Activated T-helper 9 cell treated with anti-CD3 and anti-CD28 coated beads, Interleukin-2, amount 50 U/mL, for 16 hours (primary cell): Measurements from ENCODE around the gene ZNF14.
"Not testable (repeated sequence)": the region's sequence is repeated elsewhere in the genome, so short reads cannot be mapped to it uniquely, and the experiment has no call there.

Source experiments
- DNase-seq: peaks from one replicate; pipeline ENCODE4 v3.0.0-alpha.2; 2020; ENCODE audit warnings: low read depth

The ZNF14 gene

GRCh38 chr19:19732579-19733501, at the start of gene ZNF14:
Gene ZNF14, minus strand, starts transcription at chr19:19733112. Its CDS starts 154 bp downstream, at chr19:19732958.
- peak; percentile 84 for DNase-seq

DNA sequence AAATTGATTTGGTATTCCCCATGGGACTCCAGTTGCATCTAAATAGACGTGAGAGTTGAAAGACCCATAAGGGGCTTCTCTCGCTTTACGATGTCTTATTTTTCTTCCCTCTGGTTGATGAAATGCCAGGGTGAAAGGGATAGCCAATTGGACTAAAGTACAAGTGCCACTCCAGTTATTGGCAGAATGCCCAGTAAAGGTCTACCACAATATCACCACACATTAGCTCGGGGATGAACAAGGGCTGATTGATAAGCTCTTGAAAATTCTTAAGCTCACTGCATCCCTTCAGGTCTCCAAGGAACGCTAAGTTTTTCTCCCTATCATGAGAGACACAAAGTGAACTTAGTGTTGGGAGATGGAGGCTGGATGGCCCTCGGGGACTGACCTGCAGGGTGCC, 48.9 kb upstream of the ZNF14 start:
- DNase-seq: not testable (repeated sequence)

DNA sequence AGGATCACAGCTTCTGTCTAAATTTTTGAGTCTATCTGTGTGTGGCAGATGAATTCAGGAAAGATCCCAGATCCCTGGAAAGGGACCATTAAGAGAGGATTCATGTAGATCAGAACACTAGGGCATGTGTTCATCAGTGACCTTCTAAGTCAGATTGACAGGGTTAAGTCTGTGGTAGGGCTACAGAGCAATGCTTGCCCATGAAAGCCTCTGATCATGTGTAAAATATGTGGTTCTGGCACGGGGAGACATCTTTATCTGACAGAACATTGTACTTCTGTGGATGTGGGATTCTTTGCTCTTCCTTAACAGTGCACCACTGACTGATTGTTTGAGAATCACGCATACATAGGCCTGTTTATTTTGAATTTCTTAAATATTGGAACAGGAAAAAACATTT, 45.8 kb upstream of the ZNF14 start:
- DNase-seq: no peak

DNA sequence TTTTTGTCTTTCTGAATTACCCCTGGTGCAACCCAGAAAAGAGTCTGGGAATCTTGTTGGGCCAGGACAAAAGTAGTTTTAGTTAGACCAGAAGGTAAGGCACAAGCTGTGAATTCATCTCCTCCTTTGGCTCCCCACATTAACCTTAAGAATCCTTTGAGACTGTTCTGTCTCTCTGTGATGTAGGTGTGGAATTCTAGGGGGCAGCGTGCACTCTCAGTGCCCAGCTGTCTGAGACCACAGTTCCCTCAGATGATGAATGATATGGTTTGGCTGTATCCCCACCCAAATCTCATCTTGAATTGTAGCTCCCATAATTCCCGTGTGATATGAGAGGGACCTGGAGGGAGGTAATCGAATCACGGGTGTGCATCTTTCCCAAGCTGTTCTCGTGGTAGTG, 44.8 kb upstream of the ZNF14 start:
- DNase-seq: no peak

GRCh38 chr19:19776206-19777008, 43.5 kb upstream of the ZNF14 start:
- peak; percentile 87 for DNase-seq

DNA sequence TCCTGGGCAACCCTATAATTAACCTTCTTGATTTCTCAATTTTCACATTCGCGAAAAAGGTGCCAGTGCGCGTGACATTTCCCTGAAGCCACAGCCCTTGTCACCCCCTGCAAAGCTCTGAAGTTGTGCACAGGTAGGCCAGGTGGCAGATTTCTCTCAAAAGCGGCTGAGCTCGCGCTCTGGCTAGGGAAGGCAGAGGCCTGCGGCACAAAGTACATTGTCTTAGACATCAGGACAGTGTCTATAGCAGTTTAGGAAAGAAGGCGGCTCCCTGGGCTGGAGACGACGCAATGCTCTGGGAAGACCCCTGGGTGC, 42.9 kb upstream of the ZNF14 start:
- DNase-seq: no peak

- no peak for DNase-seq
Measured at GRCh38 chr19:19774354-19775033, 41.6 kb upstream of the ZNF14 start.

GRCh38 chr19:19771963-19772362, 39.1 kb upstream of the ZNF14 start:
- not testable (repeated sequence) for DNase-seq

- not testable (repeated sequence) for DNase-seq
Measured at GRCh38 chr19:19769971-19770370, 37.1 kb upstream of the ZNF14 start.

DNA sequence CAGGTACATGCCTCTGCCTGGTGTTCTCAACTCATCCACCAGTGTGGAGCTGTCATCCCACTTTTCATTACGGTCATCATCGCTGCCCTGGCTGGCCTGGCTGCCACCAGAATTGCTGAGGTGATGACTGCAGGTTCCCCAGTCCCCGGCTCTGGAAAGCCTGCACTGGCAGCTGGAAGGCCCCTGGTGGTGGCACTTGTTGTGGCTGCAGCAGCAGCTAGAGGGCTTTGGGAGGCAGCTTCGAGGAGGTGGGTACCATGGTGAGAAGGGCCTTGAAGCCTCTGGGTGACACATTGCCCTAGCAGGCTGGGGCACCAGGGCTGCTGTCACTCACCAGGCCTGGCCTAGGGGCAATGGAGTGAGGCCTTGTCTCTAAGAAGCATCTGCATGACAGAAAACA, 25.3 kb upstream of the ZNF14 start:
- no peak for DNase-seq

DNA sequence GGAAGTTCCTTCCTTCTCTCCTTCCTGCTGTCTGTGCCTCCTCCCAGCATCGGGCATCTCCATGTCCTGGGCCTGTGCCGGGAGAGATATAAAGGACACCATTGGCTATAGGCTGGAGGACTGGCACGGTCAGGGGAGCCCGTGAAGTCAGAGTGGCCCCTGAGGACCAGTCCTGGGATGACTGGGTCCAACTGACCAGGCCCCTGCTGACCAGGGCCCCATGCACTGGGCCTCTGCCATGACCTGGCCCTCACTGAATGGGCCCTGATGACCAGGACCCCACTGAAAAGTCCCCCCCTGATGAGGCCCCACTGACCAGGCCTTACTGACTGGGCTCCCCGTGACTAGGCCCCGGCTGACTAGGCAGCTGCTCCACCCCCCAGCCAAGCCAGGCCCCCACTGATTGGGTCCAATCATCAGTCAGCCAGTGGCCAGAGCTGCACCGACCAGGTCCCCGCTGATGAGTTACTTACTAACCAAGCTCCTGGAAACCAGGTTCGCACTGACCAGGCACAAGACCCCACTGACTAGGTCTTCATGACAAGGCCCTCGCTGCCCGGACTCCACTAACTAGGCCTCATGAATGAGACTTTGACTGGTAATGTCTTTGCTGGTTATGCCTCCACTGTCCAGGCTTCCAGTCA, 20.0 kb upstream of the ZNF14 start:
- no peak for DNase-seq

DNA sequence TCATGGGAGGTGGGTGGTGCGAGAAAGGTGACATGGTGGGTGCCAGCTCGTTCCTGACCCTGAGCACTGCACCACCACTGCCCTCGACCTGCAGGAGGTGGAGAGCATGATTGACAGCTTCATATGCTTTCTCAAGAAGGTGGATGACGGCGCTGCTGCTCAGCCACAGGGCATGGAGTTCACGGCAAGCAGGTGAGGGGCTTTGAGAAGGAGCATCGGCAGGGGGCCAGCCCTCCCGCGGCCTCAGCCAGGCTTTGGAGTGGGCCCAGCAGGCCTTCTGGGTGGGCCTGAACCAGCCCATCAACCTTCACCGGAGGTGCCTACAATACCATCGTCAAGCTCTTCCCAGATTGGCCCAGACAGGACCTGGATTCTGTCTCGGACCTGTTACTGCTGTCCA, 18.9 kb upstream of the ZNF14 start:
- no peak for DNase-seq

DNA sequence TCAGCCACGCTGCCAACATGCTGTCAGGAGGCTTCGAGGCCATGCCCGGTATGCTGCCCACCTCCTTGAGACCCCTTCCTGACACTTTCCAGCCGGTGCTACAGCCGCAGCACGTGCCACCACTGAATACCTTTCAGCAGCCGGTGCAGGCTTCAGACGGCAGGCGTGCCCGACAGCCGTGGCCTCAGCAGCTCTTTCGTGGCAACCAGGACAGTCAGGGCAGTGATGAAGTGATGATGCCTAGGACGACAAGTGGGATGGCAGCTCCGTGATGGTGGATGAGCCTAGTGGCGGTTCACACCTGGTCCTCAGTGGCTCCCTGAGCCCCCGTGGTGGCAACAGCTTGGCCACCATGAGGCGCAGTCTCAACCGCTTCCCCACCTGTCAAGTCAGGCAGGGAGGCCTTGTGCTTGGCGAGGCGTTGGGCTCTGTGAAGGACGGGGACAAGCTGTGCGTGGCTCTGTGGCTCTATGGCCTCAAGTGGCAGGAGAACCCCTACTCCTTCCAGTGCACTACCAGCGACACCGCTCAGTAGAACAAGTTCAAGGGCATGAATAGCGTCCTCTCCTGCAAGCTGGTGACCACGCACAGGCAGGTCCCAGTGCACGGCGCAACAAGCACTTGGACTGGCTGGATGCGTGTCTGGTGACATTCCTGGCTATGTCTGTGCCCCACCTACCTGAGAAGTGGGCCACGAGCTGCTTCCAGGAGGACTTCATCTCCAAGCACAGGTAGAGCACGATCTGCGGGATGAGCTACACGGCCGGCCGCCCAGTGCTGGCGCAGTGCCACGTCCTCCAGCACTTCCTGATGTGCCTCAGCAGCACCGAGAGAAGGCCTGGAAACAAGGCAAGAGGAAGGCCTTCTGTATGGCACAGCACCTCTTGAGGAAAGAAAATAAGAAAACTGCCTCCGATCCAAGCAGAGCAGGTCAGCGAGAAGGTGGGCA, 18.2 kb upstream of the ZNF14 start:
- no peak for DNase-seq

DNA sequence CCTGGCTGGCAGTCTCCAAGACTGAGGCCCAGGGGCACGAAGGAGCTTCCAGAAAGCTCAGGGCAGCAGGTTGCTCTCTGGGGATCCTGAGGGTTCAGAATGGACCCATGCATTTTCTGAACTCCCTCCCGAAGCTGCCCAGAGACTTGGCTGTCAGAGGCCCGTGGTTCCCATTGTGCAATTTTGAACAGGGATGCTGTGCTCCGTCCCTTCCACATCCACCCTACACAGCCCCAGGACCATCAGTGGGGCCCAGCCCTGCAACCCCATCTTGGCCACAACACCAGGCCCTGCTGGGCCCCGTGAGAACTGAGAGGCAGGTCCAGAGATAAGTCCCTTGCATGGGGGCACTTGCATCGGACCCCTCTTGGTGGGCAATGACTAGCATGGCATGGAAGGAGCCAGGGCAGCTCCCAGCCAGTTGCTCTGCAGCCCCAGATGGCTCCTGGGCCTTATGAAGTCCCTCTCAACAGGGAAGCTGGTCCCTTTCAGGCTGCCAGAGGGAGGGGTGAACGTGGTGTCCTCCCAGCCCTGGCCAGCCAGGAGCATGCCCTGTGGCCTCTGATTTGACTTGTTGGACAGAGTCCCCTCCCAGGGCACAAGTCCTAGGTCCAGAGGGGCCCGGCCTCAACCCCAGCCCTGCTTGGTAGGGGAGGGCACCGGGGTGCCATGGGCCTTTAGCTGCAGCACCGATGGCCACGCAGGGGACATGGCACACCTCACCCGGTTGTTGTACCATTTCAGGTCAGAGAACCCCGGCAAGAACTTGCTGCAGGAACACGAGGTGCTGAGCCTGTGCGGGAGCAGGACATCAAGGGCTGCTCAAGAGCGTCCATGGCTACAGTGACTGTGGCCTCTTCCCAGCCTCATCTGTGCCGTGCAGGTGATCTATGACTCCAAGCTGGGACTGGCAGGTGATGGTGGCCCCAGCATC, 17.3 kb upstream of the ZNF14 start:
- DNase-seq: no peak

DNA sequence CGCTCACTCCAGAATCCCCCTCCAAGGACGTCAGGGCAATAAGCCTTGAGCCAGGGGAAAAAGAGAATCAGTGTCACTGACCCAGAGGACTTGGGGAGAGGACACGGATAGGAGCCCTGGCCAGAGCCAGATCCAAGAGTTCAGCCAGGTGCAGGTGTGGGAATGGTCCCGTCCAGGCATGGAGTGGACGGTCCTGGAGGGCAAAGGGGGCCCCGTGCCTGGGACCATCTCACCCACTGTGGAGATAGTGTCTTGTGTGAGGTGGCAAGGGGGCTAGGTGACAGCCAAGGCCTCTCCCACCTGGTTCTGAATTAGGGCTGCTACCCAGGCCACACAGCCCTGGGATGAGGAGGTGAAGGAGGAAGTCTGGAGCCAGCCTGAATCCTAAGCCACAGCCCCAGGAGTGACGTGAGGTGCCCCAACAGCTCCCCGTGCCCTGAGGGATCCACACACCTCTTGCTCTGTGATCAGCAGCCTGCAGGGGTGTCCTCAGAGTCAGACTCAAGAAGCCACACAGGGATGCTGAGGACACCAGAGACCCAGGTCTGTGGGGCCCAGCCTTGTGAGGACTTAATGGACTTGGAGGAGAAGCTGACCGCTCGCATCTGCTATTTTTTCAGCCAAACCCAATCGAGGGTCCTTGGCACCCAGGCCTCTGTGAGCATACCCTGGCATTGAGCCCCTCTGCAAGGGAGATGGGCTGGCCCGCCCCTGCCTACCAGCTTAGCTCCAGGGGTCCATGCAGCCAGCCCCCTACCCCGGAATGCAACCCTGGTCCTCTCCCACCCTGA, 16.4 kb upstream of the ZNF14 start:
- DNase-seq: no peak

- no peak for DNase-seq
Measured at GRCh38 chr19:19748249-19748938, 15.5 kb upstream of the ZNF14 start.

DNA sequence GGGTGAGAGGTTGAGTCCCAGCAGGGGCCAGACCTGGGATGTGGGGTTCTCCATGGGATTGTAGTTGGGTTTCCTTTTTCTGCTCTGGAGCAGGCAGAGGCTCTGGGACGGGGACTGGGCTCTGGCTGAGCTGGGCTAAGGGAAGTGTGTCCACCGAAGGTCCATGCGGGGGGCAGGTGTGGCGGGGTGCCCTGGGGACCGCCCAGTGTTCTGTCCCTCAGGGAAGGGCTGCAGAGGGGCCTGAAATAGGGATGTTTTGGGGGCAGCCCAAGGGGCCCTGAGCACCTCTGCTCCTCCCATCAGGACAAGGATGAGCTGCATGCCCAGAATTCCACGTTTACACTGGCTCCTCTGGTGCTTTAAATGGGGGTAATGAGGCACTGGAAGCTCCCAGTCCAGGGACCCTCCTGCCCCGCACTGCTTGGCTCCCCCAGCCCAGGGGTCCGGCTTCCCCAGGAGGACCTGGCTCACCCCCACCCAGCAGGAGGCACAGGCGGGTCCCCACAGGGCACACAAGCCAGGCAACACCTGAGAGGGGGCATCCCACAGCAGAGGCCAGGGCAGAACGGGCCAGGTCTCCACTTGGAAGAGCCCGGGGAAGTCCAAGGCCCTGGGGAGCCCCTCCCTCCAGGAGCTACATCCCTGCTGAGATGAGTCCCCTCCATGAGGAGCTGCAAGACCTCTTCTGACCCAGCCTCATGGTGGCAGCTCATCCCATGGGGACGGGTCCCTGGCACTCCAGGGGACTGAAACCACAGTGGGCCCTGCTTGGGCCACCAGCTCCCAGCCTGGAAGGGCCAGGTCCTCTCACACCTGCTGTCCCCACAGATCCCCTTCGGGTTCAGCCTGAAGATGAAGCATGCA, 14.7 kb upstream of the ZNF14 start:
- DNase-seq: no peak
